GM12891 (cell line): Measurements from ENCODE around the gene ASIC4.

Experiments
- POLR2A ChIP-seq: IDR thresholded peaks from 2 replicates; pipeline ENCODE4 v1.6.1; 2011; ENCODE audit warnings: low read depth, low read length, control low read depth
- POLR2AphosphoS5 ChIP-seq: IDR thresholded peaks from 2 replicates; pipeline ENCODE4 v1.6.1; 2011; ENCODE audit warnings: low read depth, low read length, control low read depth

GRCh38 chr2:219543596-219544358 is 29.5 kb downstream of the ASIC4 start, which contains the start of the genes CHPF and TMEM198:
- TF ChIP-seq POLR2AphosphoS5 (no peak), POLR2A (no peak)
